Heart left ventricle (tissue), 16 donors: ENCODE measurements around the gene COMMD1. TPM values are rescaled to one million over a fixed set of nuclear protein-coding genes. Genes with fewer than 3 reads are reported as not detected.
A peak's percentile ranks its signal among the peaks of the same experiment; 100 is the strongest.

Experiments used
- ATAC-seq, 4 donors: fragments of 200-7000 bp; cut with Tn5 transposase; one replicate each; pipeline ENCODE4 v1.9.1; 2020 to 2022; ENCODE audit warnings: moderate library complexity in 4 of 4, mild to moderate bottlenecking in 3 of 4, moderate number of reproducible peaks in 1 of 4
- DNase-seq, 5 donors: peaks; one replicate each; pipeline ENCODE4 v3.0.0-alpha.2; 2020
- H3K27ac ChIP-seq, 12 donors: fragments of 200-600 bp; sonication (generic) in 4 of 12; one replicate each; pipeline versions ENCODE4 v1.5.0 to v1.8.0; 2016 to 2022; ENCODE audit warnings: mild to moderate bottlenecking in 2 of 12
- H3K27me3 ChIP-seq, 9 donors: fragments of 200-600 bp; sonication (generic) in 2 of 9; one replicate each; pipeline versions ENCODE4 v1.5.1 to v1.8.0; 2016 to 2022; ENCODE audit warnings: mild to moderate bottlenecking in 3 of 9
- H3K36me3 ChIP-seq, 9 donors: fragments of 200-600 bp; sonication (generic) in 2 of 9; one replicate each; pipeline versions ENCODE4 v1.5.0 to v1.8.0; 2018 to 2022; ENCODE audit warnings: mild to moderate bottlenecking in 2 of 9
- H3K4me1 ChIP-seq, 12 donors: fragments of 200-600 bp; sonication (generic) in 4 of 12; one replicate each; pipeline versions ENCODE4 v1.5.0 to v1.8.0; 2016 to 2022; ENCODE audit warnings: mild to moderate bottlenecking in 3 of 12
- H3K4me3 ChIP-seq, 12 donors: fragments of 200-600 bp; sonication (generic) in 4 of 12; one replicate each; pipeline versions ENCODE4 v1.5.0 to v1.8.0; 2017 to 2022; ENCODE audit warnings: mild to moderate bottlenecking in 9 of 12, moderate library complexity in 4 of 12
- H3K9me3 ChIP-seq, 12 donors: fragments of 200-600 bp; sonication (generic) in 4 of 12; one replicate each; pipeline versions ENCODE4 v1.5.0 to v1.8.0; 2016 to 2022; ENCODE audit warnings: mild to moderate bottlenecking in 1 of 12
- CTCF ChIP-seq, 12 donors: fragments of 200-600 bp; sonication (generic) in 4 of 12; IDR thresholded peaks; one replicate each; pipeline versions ENCODE4 v1.5.0 to v1.8.0; 2018 to 2022; ENCODE audit warnings: antibody characterized with exemption in 12 of 12, mild to moderate bottlenecking in 5 of 12
- POLR2A ChIP-seq, 2 donors: fragments of 450-650 bp; IDR thresholded peaks; one replicate each; pipeline ENCODE4 v1.6.1; 2017; ENCODE audit warnings: antibody characterized with exemption in 2 of 2, mild to moderate bottlenecking in 2 of 2, moderate library complexity in 2 of 2
- WGBS, 4 donors: extraction: QIAGEN DNeasy Blood & Tissue Kit in 2 of 4; methylation state at CpG; one replicate each; pipeline versions ENCODE4 v1.1.5 to v1.1.7; 2013 to 2018; 5-methylcytosine and 5-hydroxymethylcytosine counted together
- intact Hi-C, 10 donors: fragments of 100-400 bp; cut with DNase I; formaldehyde crosslinking; loops; one replicate each; pipeline versions ENCODE4 v1.11.1 to v1.14.2; 2022
- polyA plus RNA-seq, 2 donors: library from polyadenylated mRNA; stranded (reverse); fragments of 200-250 nt; gene quantifications; one replicate each; pipeline ENCODE4 v1.2.3, GENCODE V29; 2013
- total RNA-seq, 9 donors: library from RNA; depleted of rRNA in 2 of 9; stranded (reverse); fragments of >200 nt in 2 of 9; fragmentation: NEBNext Ultra II Directional in 3 of 9; extraction: Animal tissue kit (Norgen Biotek cat#: 25700) in 3 of 9; gene quantifications; one replicate each; pipeline versions ENCODE4 v1.1.0 to v1.2.4, GENCODE V29; 2016 to 2023
- donor health status: ischemic (EF 13 %, LVEDD 7.1; RV severe dilation, severe dysfunction).
- donor health status: healthy with polysubstance abuse.
- donor health status: DM: no; HTN: yes; CAD: no.
- donor health status: DM: no; HTN: no; CAD: no.
- donor health status: ischemic (EF 25% LVEDD 6.9; RV normal size, moderate dysfunction).
- donor health status: ischemic (EF 25% LVEDD 5.7; RV mildly dilated, moderate dysfunction).
- donor health status: healthy.
- donor health status: DM: yes; HTN: yes; CAD: no.
- donor health status: ischemic (EF 35%, LVEDD 5.7; RV mildly dilated, moderate dysfunction).
- donor health status: nonischemic (EF 11% LVEDD 7.7; RV severe dilation, severe dysfunction).
- donor health status: DM: yes; HTN: yes; CAD: no.
- donor health status: PGD.
- donor health status: ischemic (EF 29% LVEDD 5.4; RV normal size, mild dysfunction).
- donor health status: nonischemic (EF 23%, LVEDD 6.1; RV moderate dilation, normal function).

The COMMD1 gene
- total and polyA plus RNA-seq, 11 donors, result 50.1 to 99.5 (median 69.3) TPM

GRCh38 chr2:61898810-61899209, 6.7 kb upstream of the COMMD1 start:
- no peak overlapping the region for H3K27ac ChIP-seq
- no peak for DNase-seq
- ATAC-seq, result no peak
- H3K4me1 ChIP-seq, result no peaks in the 10 kb centered on the region
- no peak overlapping the region for H3K4me3 ChIP-seq
- H3K9me3 ChIP-seq, result no peaks in the 10 kb centered on the region
- no peaks in the 10 kb centered on the region for H3K27me3 ChIP-seq
- intact Hi-C loops, result no loop called here
- TF ChIP-seq CTCF (IDR thresholded peaks at IDR 0.05) (peak in 6 of 12 donors; percentile 7 to 39 (median 24)), POLR2A (IDR thresholded peaks at IDR 0.05) (no peak)
- H3K36me3 ChIP-seq, result no peaks in the 10 kb centered on the region
- WGBS, 4 donors, result 33 to 46% (median 40%) methylated on average over 2 of the region's 2 CpGs

GRCh38 chr2:61900281-61900680, 5.2 kb upstream of the COMMD1 start:
- TF ChIP-seq CTCF (IDR thresholded peaks at IDR 0.05), result no peak
- no peak for TF ChIP-seq POLR2A (IDR thresholded peaks at IDR 0.05)
- H3K4me1 ChIP-seq, result peaks cover 0 to 8% (median 6%) of the 10 kb centered on the region in 12 donors
- intact Hi-C loops, result no loop called here
- no peaks in the 10 kb centered on the region for H3K9me3 ChIP-seq
- 60 to 72% (median 67%) methylated on average over 1 of the region's 1 CpG for WGBS, 4 donors
- H3K36me3 ChIP-seq, result no peaks in the 10 kb centered on the region
- no peaks in the 10 kb centered on the region for H3K27me3 ChIP-seq
- ATAC-seq, result no peak
- no peak overlapping the region for H3K27ac ChIP-seq
- DNase-seq, result no peak
- no peak overlapping the region for H3K4me3 ChIP-seq

GRCh38 chr2:61906186-61906470, 654 bp downstream of the COMMD1 start:
- ATAC-seq, result peak in 2 of 4 donors; percentile 2 to 9
- H3K9me3 ChIP-seq, result no peaks in the 10 kb centered on the region
- TF ChIP-seq CTCF (IDR thresholded peaks at IDR 0.05) (no peak), POLR2A (IDR thresholded peaks at IDR 0.05) (no peak)
- peak overlapping the region in 9 of 12 donors; percentile 47 to 80 (median 73) for H3K27ac ChIP-seq
- peaks cover 0 to 44% (median 18%) of the 10 kb centered on the region in 12 donors for H3K4me1 ChIP-seq
- intact Hi-C loops, result no loop called here
- H3K36me3 ChIP-seq, result no peaks in the 10 kb centered on the region
- H3K4me3 ChIP-seq, result peak overlapping the region; percentile 57 to 90 (median 76)
- H3K27me3 ChIP-seq, result no peaks in the 10 kb centered on the region
- DNase-seq, result no peak
- 0 to 2% (median 1%) methylated on average over 6 of the region's 6 CpGs for WGBS, 4 donors

GRCh38 chr2:61909116-61909515, 3.6 kb downstream of the COMMD1 start:
- intact Hi-C loops, result no loop called here
- no peaks in the 10 kb centered on the region for H3K9me3 ChIP-seq
- H3K36me3 ChIP-seq, result no peaks in the 10 kb centered on the region
- no peaks in the 10 kb centered on the region for H3K27me3 ChIP-seq
- no peak overlapping the region for H3K27ac ChIP-seq
- TF ChIP-seq CTCF (IDR thresholded peaks at IDR 0.05), result no peak
- no peak for TF ChIP-seq POLR2A (IDR thresholded peaks at IDR 0.05)
- no peak overlapping the region for H3K4me3 ChIP-seq
- ATAC-seq (no peak), DNase-seq (no peak)
- H3K4me1 ChIP-seq, result peaks cover 0 to 53% (median 24%) of the 10 kb centered on the region in 12 donors
- WGBS, 4 donors, result 75 to 85% (median 77%) methylated on average over 8 of the region's 8 CpGs
